PFSK-1 (cell line): ENCODE results near the gene KAT8.

ENCODE experiments used
- FOXP2 ChIP-seq: optimal IDR thresholded peaks from 2 replicates; pipeline ENCODE3; 2011; ENCODE audit warnings: borderline replicate concordance, control low read depth, inconsistent platforms; ENCODE audit not compliant: insufficient read depth; ENCODE audit errors: extremely low read length, extremely low read depth
- POLR2AphosphoS5 ChIP-seq: IDR thresholded peaks from 2 replicates; pipeline ENCODE4 v1.6.1; 2012; ENCODE audit warnings: low read depth, mild to moderate bottlenecking, control low read depth, low read length, moderate library complexity
- SIN3A ChIP-seq: IDR thresholded peaks from 2 replicates; pipeline ENCODE4 v1.6.1; 2012; ENCODE audit warnings: mild to moderate bottlenecking, low read length, moderate library complexity, borderline replicate concordance; ENCODE audit not compliant: insufficient read depth
- TAF1 ChIP-seq: IDR thresholded peaks from 2 replicates; pipeline ENCODE4 v1.6.1; 2012; ENCODE audit warnings: low read length, control low read depth, borderline replicate concordance; ENCODE audit not compliant: insufficient read depth
- TF ChIP-seq, protein P1 (sequence below), 2 experiments: IDR thresholded peaks; 2 replicates each; pipeline versions ENCODE4 v1.6.1 to v1.8.0; 2011 to 2012; ENCODE audit warnings: low read depth in 2 of 2, low read length in 2 of 2, control low read depth in 1 of 2, inconsistent platforms in 1 of 2, mild to moderate bottlenecking in 1 of 2, moderate library complexity in 1 of 2; ENCODE audit not compliant: insufficient read depth in 1 of 2

The KAT8 gene

DNA sequence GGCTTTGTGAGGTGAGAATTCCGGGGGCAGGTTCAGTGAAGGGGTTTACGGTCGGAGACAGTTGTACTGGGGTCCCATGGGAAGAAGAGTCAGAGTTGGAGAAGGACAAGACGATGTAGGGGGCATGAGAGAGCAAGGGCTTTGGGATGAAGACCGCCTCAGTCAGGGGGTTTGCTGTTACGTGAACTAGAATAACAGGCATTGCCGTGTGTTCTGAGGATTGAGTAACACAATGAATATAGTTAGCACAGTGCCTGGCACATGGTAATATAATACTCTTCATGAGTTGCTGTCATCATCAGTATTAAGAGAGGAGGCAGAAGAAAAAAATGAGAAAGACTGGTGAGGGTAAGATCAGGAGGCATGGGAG is 42.7 kb upstream of the KAT8 start:
- TF ChIP-seq POLR2AphosphoS5 (no peak), FOXP2 (no peak), TAF1 (no peak), SIN3A (no peak)
- TF ChIP-seq, protein P1, sequence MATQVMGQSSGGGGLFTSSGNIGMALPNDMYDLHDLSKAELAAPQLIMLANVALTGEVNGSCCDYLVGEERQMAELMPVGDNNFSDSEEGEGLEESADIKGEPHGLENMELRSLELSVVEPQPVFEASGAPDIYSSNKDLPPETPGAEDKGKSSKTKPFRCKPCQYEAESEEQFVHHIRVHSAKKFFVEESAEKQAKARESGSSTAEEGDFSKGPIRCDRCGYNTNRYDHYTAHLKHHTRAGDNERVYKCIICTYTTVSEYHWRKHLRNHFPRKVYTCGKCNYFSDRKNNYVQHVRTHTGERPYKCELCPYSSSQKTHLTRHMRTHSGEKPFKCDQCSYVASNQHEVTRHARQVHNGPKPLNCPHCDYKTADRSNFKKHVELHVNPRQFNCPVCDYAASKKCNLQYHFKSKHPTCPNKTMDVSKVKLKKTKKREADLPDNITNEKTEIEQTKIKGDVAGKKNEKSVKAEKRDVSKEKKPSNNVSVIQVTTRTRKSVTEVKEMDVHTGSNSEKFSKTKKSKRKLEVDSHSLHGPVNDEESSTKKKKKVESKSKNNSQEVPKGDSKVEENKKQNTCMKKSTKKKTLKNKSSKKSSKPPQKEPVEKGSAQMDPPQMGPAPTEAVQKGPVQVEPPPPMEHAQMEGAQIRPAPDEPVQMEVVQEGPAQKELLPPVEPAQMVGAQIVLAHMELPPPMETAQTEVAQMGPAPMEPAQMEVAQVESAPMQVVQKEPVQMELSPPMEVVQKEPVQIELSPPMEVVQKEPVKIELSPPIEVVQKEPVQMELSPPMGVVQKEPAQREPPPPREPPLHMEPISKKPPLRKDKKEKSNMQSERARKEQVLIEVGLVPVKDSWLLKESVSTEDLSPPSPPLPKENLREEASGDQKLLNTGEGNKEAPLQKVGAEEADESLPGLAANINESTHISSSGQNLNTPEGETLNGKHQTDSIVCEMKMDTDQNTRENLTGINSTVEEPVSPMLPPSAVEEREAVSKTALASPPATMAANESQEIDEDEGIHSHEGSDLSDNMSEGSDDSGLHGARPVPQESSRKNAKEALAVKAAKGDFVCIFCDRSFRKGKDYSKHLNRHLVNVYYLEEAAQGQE (IDR thresholded peaks at IDR 0.05; ENCODE audit: insufficient read depth in 1 of 2, low read depth in 2 of 2, low read length in 2 of 2) = no peak

DNA sequence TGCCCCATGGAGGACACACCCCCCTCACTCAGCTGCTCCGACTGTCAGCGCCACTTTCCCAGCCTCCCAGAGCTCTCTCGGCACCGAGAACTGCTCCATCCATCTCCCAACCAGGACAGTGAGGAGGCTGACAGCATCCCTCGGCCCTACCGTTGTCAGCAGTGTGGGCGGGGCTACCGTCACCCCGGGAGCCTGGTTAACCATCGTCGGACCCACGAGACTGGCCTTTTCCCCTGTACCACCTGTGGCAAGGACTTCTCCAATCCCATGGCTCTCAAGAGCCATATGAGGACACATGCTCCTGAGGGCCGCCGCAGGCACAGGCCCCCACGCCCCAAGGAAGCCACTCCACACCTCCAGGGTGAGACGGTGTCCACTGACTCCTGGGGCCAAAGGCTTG is 41.1 kb upstream of the KAT8 start:
- no peak for TF ChIP-seq FOXP2
- no peak for TF ChIP-seq POLR2AphosphoS5
- TF ChIP-seq, protein P1 (IDR thresholded peaks at IDR 0.05; ENCODE audit: insufficient read depth in 1 of 2, low read depth in 2 of 2, low read length in 2 of 2) = no peak
- no peak for TF ChIP-seq SIN3A
- no peak for TF ChIP-seq TAF1

DNA sequence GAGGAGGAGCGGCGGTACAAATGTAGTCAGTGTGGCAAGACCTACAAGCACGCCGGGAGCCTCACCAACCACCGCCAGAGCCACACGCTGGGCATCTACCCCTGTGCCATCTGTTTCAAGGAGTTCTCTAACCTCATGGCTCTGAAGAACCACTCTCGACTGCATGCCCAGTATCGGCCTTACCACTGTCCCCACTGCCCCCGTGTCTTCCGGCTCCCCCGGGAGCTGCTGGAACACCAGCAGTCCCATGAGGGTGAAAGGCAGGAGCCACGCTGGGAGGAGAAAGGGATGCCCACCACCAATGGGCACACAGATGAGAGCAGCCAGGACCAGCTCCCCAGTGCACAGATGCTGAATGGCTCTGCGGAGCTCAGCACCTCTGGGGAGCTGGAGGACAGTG is 40.4 kb upstream of the KAT8 start:
- TF ChIP-seq TAF1 (no peak), FOXP2 (no peak), POLR2AphosphoS5 (no peak), SIN3A (no peak)
- TF ChIP-seq, protein P1 (IDR thresholded peaks at IDR 0.05; ENCODE audit: insufficient read depth in 1 of 2, low read depth in 2 of 2, low read length in 2 of 2) = no peak

- TF ChIP-seq TAF1 (no peak), FOXP2 (no peak), POLR2AphosphoS5 (no peak), SIN3A (no peak)
- TF ChIP-seq, protein P1 (IDR thresholded peaks at IDR 0.05; ENCODE audit: insufficient read depth in 1 of 2, low read depth in 2 of 2, low read length in 2 of 2) = no peak
These were observed 39.7 kb upstream of the KAT8 start for GRCh38 chr16:31077592-31078396.
